ENCODE measurements around the gene GRM4. TPM values are rescaled to one million over a fixed set of nuclear protein-coding genes. Genes with fewer than 3 reads are reported as not detected.

GRM4 gene
- total and polyA plus RNA-seq, 10 of the 15 experiments (the other 5 are each of a cell fraction or from before 2014, with no cell fraction given), result 0.01 to 0.31 (median 0.05) TPM; not detected in 2

DNA sequence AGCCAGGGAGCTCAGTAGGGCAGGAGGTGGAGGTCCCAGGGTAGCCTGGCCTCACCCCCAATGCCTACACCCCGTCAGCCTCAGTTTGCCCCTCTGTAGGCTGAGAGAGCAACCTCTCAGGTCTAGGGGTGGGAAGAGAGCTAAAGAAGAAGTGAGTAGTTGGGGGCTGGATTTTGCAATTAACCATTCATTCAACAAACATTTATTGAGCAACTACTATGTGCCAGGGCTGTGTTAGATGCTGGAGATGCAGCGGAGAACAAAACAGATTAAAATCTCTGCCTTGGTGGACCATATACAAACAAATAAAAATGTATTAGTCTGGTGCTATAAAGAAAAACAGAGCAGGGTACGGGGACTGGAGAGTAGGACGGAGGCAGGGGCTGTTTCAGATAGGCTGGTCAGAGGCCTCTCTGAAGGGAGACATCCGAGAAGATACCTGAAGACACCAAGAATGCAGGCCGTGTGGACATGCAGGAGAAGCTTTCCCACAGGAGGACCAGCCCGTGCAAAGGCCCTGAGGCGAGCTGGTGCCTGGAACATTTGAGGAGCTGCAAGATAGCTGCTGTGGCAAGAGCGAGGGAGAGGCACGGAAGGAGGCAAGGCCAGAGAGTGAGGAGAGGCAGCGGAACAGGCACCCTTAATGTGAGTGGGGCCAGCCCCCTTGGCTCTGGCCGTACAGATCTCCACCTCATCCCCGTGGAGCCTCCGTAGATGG lies 60.3 kb downstream of the GRM4 start:
- no peak overlapping the region for H3K27ac ChIP-seq (ENCODE audit: control insufficient read depth, insufficient read depth)
- RAD21 ChIA-PET (ENCODE audit: unreplicated experiment), result no interaction called here
- SMC1A ChIA-PET (ENCODE audit: uncharacterized antibody, unreplicated experiment), result interaction anchor here (0.6 kb wide), 1 partner anchor 374 kb away, joined by 3 read pairs; the partner anchor contains the start of gene UQCC2
- no peak overlapping the region for H3K4me3 ChIP-seq
- 40% methylated on average over 14 of the region's 14 CpGs for WGBS (ENCODE audit: insufficient coverage, insufficient replicate concordance, low lambda C conversion rate, missing lambda C conversion rate)
- in situ Hi-C loops (cut with MboI) (no loop called here), intact Hi-C loops (cut with micrococcal nuclease; ENCODE audit: unreplicated experiment) (no loop called here)
- DNase-seq (ENCODE audit: low read depth, low spot score) (no peak), FAIRE-seq (no peak), ATAC-seq (no peak)
- no peak overlapping the region for H3K9ac ChIP-seq (ENCODE audit: control insufficient read depth, insufficient read depth, low read length)
- H3K36me3 ChIP-seq (ENCODE audit: control insufficient read depth in 2 of 2, insufficient read depth in 2 of 2, low read length in 1 of 2), result no peaks in the 10 kb centered on the region
- CTCF ChIA-PET, result interaction anchor here (1.0 to 1.3 kb wide), 2 partner anchors 31 to 61 kb away, joined by 3 read pairs; no protein-coding TSS in a partner anchor
- H3K9me3 ChIP-seq (replicated peaks; ENCODE audit: control insufficient read depth, insufficient read depth, low read length), result no peaks in the 10 kb centered on the region
- BruUV-seq (replicated peaks), result no TSS peak
- H2AFZ ChIP-seq (ENCODE audit: control insufficient read depth, low read depth, low read length), result no peak overlapping the region
- H3K4me1 ChIP-seq (ENCODE audit: control insufficient read depth, insufficient read depth, low read length), result no peaks in the 10 kb centered on the region
- no peaks in the 10 kb centered on the region; a peak in 1 of 4 replicates for H3K27me3 ChIP-seq (replicated peaks in 1 of 2; ENCODE audit: control insufficient read depth in 2 of 2, insufficient read depth in 2 of 2, low read length in 1 of 2)
- H3K79me2 ChIP-seq (ENCODE audit: control insufficient read depth, insufficient read depth, low read length), result no peaks in the 10 kb centered on the region
- no peaks in the 10 kb centered on the region for H4K20me1 ChIP-seq (ENCODE audit: control insufficient read depth, insufficient read depth)
- POLR2A ChIA-PET, result no interaction called here
- H3K4me2 ChIP-seq (ENCODE audit: control insufficient read depth, insufficient read depth), result no peak overlapping the region
- no peak for TF ChIP-seq JUNB (IDR thresholded peaks at IDR 0.05)
- no peak for TF ChIP-seq YBX1 (IDR thresholded peaks at IDR 0.05)
- TF ChIP-seq BRCA1 (IDR thresholded peaks at IDR 0.05; ENCODE audit: low read depth, low read length), result no peak
- TF ChIP-seq POLR2AphosphoS2 (IDR thresholded peaks at IDR 0.05; ENCODE audit: low read depth, low read length), result no peak
- no peak for TF ChIP-seq ELK1 (IDR thresholded peaks at IDR 0.05; ENCODE audit: low read depth, low read length)
- no peak for TF ChIP-seq SP1 (IDR thresholded peaks at IDR 0.05; ENCODE audit: low read depth, low read length)
- no peak for TF ChIP-seq ZBTB40 (IDR thresholded peaks at IDR 0.05; ENCODE audit: borderline replicate concordance)
- no peak for TF ChIP-seq GABPA (IDR thresholded peaks at IDR 0.05; ENCODE audit: low read depth)
- TF ChIP-seq, protein P1, sequence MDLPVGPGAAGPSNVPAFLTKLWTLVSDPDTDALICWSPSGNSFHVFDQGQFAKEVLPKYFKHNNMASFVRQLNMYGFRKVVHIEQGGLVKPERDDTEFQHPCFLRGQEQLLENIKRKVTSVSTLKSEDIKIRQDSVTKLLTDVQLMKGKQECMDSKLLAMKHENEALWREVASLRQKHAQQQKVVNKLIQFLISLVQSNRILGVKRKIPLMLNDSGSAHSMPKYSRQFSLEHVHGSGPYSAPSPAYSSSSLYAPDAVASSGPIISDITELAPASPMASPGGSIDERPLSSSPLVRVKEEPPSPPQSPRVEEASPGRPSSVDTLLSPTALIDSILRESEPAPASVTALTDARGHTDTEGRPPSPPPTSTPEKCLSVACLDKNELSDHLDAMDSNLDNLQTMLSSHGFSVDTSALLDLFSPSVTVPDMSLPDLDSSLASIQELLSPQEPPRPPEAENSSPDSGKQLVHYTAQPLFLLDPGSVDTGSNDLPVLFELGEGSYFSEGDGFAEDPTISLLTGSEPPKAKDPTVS (IDR thresholded peaks at IDR 0.05; ENCODE audit: low read depth, low read length), result no peak
- no peak for TF ChIP-seq HDAC2 (IDR thresholded peaks at IDR 0.05)
- TF ChIP-seq MTA2 (IDR thresholded peaks at IDR 0.05; ENCODE audit: low read depth), result no peak
- TF ChIP-seq, protein P2, sequence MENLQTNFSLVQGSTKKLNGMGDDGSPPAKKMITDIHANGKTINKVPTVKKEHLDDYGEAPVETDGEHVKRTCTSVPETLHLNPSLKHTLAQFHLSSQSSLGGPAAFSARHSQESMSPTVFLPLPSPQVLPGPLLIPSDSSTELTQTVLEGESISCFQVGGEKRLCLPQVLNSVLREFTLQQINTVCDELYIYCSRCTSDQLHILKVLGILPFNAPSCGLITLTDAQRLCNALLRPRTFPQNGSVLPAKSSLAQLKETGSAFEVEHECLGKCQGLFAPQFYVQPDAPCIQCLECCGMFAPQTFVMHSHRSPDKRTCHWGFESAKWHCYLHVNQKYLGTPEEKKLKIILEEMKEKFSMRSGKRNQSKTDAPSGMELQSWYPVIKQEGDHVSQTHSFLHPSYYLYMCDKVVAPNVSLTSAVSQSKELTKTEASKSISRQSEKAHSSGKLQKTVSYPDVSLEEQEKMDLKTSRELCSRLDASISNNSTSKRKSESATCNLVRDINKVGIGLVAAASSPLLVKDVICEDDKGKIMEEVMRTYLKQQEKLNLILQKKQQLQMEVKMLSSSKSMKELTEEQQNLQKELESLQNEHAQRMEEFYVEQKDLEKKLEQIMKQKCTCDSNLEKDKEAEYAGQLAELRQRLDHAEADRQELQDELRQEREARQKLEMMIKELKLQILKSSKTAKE (IDR thresholded peaks at IDR 0.05; ENCODE audit: low read depth, poor library complexity, severe bottlenecking), result no peak
- TF ChIP-seq KDM1A (IDR thresholded peaks at IDR 0.05; ENCODE audit: borderline replicate concordance), result no peak
- TF ChIP-seq USF1 (IDR thresholded peaks at IDR 0.05; ENCODE audit: borderline replicate concordance, extremely low read length, insufficient read depth, low read depth, low read length), result no peak

Data from GM12878 (cell line).